Neural progenitor cell (in vitro differentiated cells): ENCODE measurements around the gene SPRR4.

ENCODE experiments used
- EZH2 ChIP-seq: fragments of 200-600 bp; sonication (generic); IDR thresholded peaks from 2 replicates; pipeline ENCODE4 v1.6.1; 2017; ENCODE audit warnings: antibody characterized with exemption, mild to moderate bottlenecking, moderate library complexity
- EZH2phosphoT487 ChIP-seq: fragments of 200-600 bp; sonication (generic); IDR thresholded peaks from 2 replicates; pipeline ENCODE4 v1.6.1; 2017; ENCODE audit warnings: antibody characterized with exemption
- TF ChIP-seq, protein P1 (sequence below): fragments of 200-600 bp; sonication (generic); IDR thresholded peaks from 2 replicates; pipeline ENCODE4 v1.5.1; 2017; ENCODE audit warnings: antibody characterized with exemption, mild to moderate bottlenecking

DNA sequence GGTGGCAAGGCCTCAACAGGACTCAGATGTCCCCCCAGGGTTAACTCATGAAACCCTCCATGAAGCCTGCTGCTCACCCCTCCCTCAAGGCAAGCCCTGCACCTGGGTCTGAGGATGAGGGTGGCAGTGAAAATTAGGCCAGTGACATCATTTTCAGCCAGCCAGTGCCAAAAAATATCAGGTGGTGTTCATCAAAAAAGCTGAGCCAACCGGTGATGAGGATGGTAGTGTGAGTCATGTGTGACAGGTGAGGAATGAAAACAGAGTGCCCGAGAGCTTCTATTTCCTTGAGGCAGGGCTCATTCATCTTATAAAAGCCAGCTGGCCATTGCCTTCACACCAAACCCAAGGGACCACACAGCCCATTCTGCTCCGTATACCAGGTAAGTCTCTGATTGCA lies 13.3 kb downstream of the SPRR4 start, which contains the start of gene SPRR1A:
- TF ChIP-seq, protein P1, sequence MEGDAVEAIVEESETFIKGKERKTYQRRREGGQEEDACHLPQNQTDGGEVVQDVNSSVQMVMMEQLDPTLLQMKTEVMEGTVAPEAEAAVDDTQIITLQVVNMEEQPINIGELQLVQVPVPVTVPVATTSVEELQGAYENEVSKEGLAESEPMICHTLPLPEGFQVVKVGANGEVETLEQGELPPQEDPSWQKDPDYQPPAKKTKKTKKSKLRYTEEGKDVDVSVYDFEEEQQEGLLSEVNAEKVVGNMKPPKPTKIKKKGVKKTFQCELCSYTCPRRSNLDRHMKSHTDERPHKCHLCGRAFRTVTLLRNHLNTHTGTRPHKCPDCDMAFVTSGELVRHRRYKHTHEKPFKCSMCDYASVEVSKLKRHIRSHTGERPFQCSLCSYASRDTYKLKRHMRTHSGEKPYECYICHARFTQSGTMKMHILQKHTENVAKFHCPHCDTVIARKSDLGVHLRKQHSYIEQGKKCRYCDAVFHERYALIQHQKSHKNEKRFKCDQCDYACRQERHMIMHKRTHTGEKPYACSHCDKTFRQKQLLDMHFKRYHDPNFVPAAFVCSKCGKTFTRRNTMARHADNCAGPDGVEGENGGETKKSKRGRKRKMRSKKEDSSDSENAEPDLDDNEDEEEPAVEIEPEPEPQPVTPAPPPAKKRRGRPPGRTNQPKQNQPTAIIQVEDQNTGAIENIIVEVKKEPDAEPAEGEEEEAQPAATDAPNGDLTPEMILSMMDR, result no peak
- TF ChIP-seq EZH2 (no peak), EZH2phosphoT487 (no peak)
